ENCODE measurements around the gene MYRIP. TPM values are rescaled to one million over a fixed set of nuclear protein-coding genes. Genes with fewer than 3 reads are reported as not detected.

MYRIP gene
- total and polyA plus RNA-seq, 10 donors, result 1.5 to 35.2 (median 16.2) TPM

DNA sequence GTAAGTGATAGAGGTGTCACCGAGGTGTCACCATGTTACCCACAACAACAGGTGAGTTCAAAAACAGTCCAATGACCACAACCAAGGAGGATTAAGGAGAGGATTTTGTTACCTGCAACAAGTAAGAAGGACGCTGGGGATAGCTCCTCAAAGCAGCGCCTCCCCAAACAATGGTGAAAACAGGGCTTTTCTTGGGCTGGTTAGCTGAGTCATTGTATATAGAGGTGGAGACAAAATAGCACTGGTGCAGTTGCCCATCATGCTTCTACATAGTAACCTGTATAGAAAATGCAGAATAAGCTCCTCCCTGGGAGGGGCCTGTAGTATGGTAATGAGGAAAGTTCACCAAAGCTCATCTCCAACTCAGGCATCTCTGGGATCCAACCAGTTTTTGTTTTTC is 383.2 kb downstream of the MYRIP start:
- TF ChIP-seq, protein P1, sequence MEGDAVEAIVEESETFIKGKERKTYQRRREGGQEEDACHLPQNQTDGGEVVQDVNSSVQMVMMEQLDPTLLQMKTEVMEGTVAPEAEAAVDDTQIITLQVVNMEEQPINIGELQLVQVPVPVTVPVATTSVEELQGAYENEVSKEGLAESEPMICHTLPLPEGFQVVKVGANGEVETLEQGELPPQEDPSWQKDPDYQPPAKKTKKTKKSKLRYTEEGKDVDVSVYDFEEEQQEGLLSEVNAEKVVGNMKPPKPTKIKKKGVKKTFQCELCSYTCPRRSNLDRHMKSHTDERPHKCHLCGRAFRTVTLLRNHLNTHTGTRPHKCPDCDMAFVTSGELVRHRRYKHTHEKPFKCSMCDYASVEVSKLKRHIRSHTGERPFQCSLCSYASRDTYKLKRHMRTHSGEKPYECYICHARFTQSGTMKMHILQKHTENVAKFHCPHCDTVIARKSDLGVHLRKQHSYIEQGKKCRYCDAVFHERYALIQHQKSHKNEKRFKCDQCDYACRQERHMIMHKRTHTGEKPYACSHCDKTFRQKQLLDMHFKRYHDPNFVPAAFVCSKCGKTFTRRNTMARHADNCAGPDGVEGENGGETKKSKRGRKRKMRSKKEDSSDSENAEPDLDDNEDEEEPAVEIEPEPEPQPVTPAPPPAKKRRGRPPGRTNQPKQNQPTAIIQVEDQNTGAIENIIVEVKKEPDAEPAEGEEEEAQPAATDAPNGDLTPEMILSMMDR (IDR thresholded peaks at IDR 0.05 in 8 of 11, conservative IDR thresholded peaks at IDR 0.05 in 3 of 11), result no peak
- TF ChIP-seq POLR2A (IDR thresholded peaks at IDR 0.05), result no peak
- Histone ChIP-seq H3K4me3 (no peak overlapping the region), H3K9me3 (no peaks in the 10 kb centered on the region), H3K27ac (no peak overlapping the region), H3K27me3 (replicated peaks in 1 of 7) (no peaks in the 10 kb centered on the region), H3K4me1 (no peaks in the 10 kb centered on the region), H3K36me3 (peaks cover 0 to 10% (median 0%) of the 10 kb centered on the region in 6 donors)
- intact Hi-C loops (cut with DNase I; ENCODE audit: low total_unique reads), result loop anchor here (5.0 kb wide), 1 partner anchor 125 kb away; no protein-coding TSS in a partner anchor
- WGBS, 5 donors, result 80 to 93% (median 91%) methylated on average over 3 of the region's 3 CpGs
- no peak for DNase-seq

DNA sequence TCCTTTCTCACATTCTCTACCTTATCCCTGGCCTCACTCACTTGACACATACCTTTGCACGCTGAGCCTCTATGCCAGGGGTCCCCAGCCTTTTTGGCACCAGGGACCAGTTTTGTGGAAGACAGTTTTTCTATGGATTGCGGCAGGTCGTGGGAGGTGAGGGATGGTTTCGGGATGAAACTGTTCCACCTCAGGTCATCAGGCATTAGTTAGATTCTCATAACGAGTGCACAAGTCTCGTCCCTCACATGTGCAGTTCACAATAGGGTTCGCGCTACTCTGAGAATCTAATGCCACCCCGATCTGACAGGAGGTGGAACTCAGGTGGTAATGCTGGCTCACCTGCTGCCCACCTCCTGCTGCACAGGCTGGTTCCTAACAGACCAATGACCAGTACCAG is 387.6 kb downstream of the MYRIP start:
- intact Hi-C loops (cut with DNase I; ENCODE audit: low total_unique reads), result no loop called here
- TF ChIP-seq POLR2AphosphoS5 (IDR thresholded peaks at IDR 0.05) (no peak), POLR2A (IDR thresholded peaks at IDR 0.05) (no peak)
- TF ChIP-seq, protein P1 (IDR thresholded peaks at IDR 0.05 in 8 of 11, conservative IDR thresholded peaks at IDR 0.05 in 3 of 11), result no peak
- no peaks in the 10 kb centered on the region for H3K9me3 ChIP-seq
- no peaks in the 10 kb centered on the region for H3K36me3 ChIP-seq
- no peaks in the 10 kb centered on the region for H3K27me3 ChIP-seq (replicated peaks in 1 of 7)
- H3K4me3 ChIP-seq, result no peak overlapping the region
- WGBS, 5 donors, result 91 to 97% (median 94%) methylated on average over 9 of the region's 9 CpGs
- H3K27ac ChIP-seq, result no peak overlapping the region
- peaks cover 0 to 8% (median 1%) of the 10 kb centered on the region in 6 donors for H3K4me1 ChIP-seq
- no peak for DNase-seq

DNA sequence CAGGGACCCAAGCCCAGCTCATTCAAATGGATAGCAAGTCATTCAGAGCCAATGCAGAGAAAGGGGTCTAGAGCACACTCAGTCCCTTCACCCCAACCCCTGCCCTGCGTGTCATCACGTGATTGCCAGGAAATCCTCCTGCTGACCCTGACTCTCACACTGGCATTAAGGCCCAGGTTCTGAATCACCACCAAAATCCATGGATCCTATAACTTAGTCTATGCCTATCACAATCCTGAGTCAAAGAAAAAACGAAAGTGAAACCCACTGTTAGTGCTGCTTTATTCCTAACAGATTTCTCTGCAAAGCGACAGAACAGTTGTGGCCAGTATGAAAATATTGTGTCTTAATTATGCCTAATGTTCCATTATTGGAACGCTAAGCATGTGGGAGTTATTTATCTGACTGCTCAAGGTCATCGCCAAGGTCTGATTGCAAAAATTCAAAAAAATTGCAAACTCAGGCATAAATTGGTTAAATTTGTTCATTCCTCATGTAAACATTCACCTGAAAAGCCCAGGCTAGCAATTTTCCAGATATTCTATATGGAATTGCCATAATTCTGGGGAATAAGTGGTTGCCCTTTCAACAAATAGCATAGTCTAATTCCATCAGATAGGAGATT is 391.4 kb downstream of the MYRIP start:
- no peak for DNase-seq
- Histone ChIP-seq H3K9me3 (no peaks in the 10 kb centered on the region), H3K36me3 (no peaks in the 10 kb centered on the region), H3K27me3 (replicated peaks in 1 of 7) (no peaks in the 10 kb centered on the region), H3K4me3 (no peak overlapping the region), H3K4me1 (peaks cover 0 to 8% (median 1%) of the 10 kb centered on the region in 6 donors), H3K27ac (peak overlapping the region in 1 of 8 donors; percentile 5)
- TF ChIP-seq POLR2A (IDR thresholded peaks at IDR 0.05) (no peak), POLR2AphosphoS5 (IDR thresholded peaks at IDR 0.05) (no peak)
- TF ChIP-seq, protein P1 (IDR thresholded peaks at IDR 0.05 in 8 of 11, conservative IDR thresholded peaks at IDR 0.05 in 3 of 11), result no peak
- WGBS, 5 donors, result 69 to 81% (median 79%) methylated on average over 6 of the region's 6 CpGs
- intact Hi-C loops (cut with DNase I; ENCODE audit: low total_unique reads), result no loop called here

DNA sequence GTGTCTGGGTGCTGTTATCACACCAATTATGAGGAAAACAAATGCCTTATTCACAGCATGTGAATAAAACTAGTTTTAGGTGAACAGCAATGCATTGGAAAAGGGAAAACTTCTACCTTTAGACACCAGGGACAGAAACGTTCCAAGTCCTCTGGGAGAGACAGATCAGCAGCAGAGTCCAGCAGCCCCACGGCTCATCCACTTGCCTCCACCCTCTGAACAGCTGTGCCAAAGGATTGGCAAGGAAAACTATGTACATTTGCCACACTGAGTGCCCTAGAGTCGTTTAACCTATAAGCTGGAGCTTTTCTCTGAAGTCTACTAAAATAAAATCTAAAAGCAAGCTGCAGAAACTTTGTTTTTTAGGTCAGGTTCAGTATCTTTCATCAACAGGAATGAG is 392.4 kb downstream of the MYRIP start:
- intact Hi-C loops (cut with DNase I; ENCODE audit: low total_unique reads), result no loop called here
- 58 to 76% (median 72%) methylated on average over 3 of the region's 3 CpGs for WGBS, 5 donors

More for the DNA sequence above, 392.4 kb downstream of the MYRIP start:
- no peak for TF ChIP-seq POLR2AphosphoS5 (IDR thresholded peaks at IDR 0.05)
- TF ChIP-seq POLR2A (IDR thresholded peaks at IDR 0.05), result no peak
- TF ChIP-seq, protein P1 (IDR thresholded peaks at IDR 0.05 in 8 of 11, conservative IDR thresholded peaks at IDR 0.05 in 3 of 11), result no peak
- Histone ChIP-seq H3K27me3 (replicated peaks in 1 of 7) (no peaks in the 10 kb centered on the region), H3K4me3 (no peak overlapping the region), H3K9me3 (no peaks in the 10 kb centered on the region), H3K36me3 (no peaks in the 10 kb centered on the region), H3K4me1 (peaks cover 0 to 8% (median 1%) of the 10 kb centered on the region in 6 donors), H3K27ac (peak overlapping the region in 1 of 8 donors; percentile 23)
- DNase-seq, result no peak
